HEK293T (cell line): Measurements from ENCODE around the gene N4BP2L2.

Experiments used
- FOXM1 ChIP-seq: fragments of 450-650 bp; IDR thresholded peaks from 2 replicates; pipeline ENCODE4 v1.6.1; 2017; ENCODE audit warnings: mild to moderate bottlenecking, borderline replicate concordance
- SP1 ChIP-seq: fragments of 450-650 bp; IDR thresholded peaks from 2 replicates; pipeline ENCODE4 v1.6.1; 2017
- SUZ12 ChIP-seq: fragments of 450-650 bp; IDR thresholded peaks from 2 replicates; pipeline ENCODE4 v1.6.1; 2016; ENCODE audit warnings: mild to moderate bottlenecking

DNA sequence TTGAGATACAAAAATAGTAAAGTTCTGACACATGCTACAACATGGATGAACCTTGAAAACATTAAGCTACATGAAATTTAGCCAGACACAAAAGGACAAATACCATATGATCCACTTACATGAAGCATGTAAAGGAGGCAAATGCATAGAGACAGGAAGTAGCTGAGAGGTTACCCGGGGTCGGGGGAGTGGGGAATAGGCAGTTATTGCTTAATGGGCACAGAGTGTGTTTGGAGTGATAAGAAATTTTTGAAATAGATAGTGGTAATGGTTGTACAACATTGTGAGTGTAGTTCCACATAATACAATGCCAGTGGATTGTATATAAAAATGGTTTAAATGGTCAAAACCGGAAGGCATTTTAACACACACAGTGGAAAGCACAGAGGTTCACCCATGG is 115.0 kb downstream of the N4BP2L2 start:
- TF ChIP-seq FOXM1 (no peak), SUZ12 (no peak), SP1 (no peak)
